BLaER1 (cell line): Measurements from ENCODE around the gene CHADL.
"Not testable (repeated sequence)": the region's sequence is repeated elsewhere in the genome, so short reads cannot be mapped to it uniquely, and the experiment has no call there.

Source experiments
- H3K27ac ChIP-seq: shearing (Covaris generic); formaldehyde crosslinking; 2 replicates; pipeline ENCODE4 v1.8.1; 2022
- H3K27me3 ChIP-seq: shearing (Covaris generic); formaldehyde crosslinking; 2 replicates; pipeline ENCODE4 v1.8.1; 2022
- H3K36me3 ChIP-seq: shearing (Covaris generic); formaldehyde crosslinking; 2 replicates; pipeline ENCODE4 v1.8.1; 2022
- H3K4me1 ChIP-seq: shearing (Covaris generic); formaldehyde crosslinking; 2 replicates; pipeline ENCODE4 v1.8.1; 2022
- H3K4me2 ChIP-seq: shearing (Covaris generic); formaldehyde crosslinking; 2 replicates; pipeline ENCODE4 v1.8.1; 2022
- H3K4me3 ChIP-seq: shearing (Covaris generic); formaldehyde crosslinking; 2 replicates; pipeline ENCODE4 v1.8.1; 2022
- H3K9ac ChIP-seq: shearing (Covaris generic); formaldehyde crosslinking; 2 replicates; pipeline ENCODE4 v1.8.1; 2022
- H3K9me3 ChIP-seq: shearing (Covaris generic); formaldehyde crosslinking; 2 replicates; pipeline ENCODE4 v1.8.1; 2022
- H4K20me1 ChIP-seq: shearing (Covaris generic); formaldehyde crosslinking; 2 replicates; pipeline ENCODE4 v1.8.1; 2022
- Cebpa-rat ChIP-seq: shearing (Covaris generic); IDR thresholded peaks from 2 replicates; pipeline ENCODE4 v1.8.1; 2022

The CHADL gene

GRCh38 chr22:41280065-41280464 lies 39.3 kb upstream of the CHADL start:
- Histone ChIP-seq H3K9ac (no peak overlapping the region), H3K27me3 (no peaks in the 10 kb centered on the region), H3K36me3 (peaks cover 97% of the 10 kb centered on the region), H3K9me3 (no peaks in the 10 kb centered on the region), H3K4me2 (no peak overlapping the region), H3K4me3 (no peak overlapping the region), H4K20me1 (peaks cover 71% of the 10 kb centered on the region), H3K27ac (no peak overlapping the region), H3K4me1 (peaks cover 23% of the 10 kb centered on the region)
- TF ChIP-seq Cebpa-rat, result no peak

GRCh38 chr22:41274856-41275255 lies 34.1 kb upstream of the CHADL start:
- Histone ChIP-seq H3K9me3 (no peaks in the 10 kb centered on the region), H3K4me2 (no peak overlapping the region), H3K27ac (no peak overlapping the region), H3K36me3 (peaks cover 99% of the 10 kb centered on the region), H3K9ac (no peak overlapping the region), H3K4me1 (no peaks in the 10 kb centered on the region), H4K20me1 (peaks cover 54% of the 10 kb centered on the region), H3K27me3 (no peaks in the 10 kb centered on the region), H3K4me3 (no peak overlapping the region)
- no peak for TF ChIP-seq Cebpa-rat

GRCh38 chr22:41273128-41273527 lies 32.4 kb upstream of the CHADL start:
- Histone ChIP-seq H3K9ac (no peak overlapping the region), H3K4me3 (no peak overlapping the region), H4K20me1 (peaks cover 45% of the 10 kb centered on the region; the same call in 1 of the 2 replicates), H3K27ac (no peak overlapping the region), H3K9me3 (no peaks in the 10 kb centered on the region), H3K4me2 (no peak overlapping the region), H3K36me3 (peaks cover 99% of the 10 kb centered on the region), H3K27me3 (no peaks in the 10 kb centered on the region), H3K4me1 (no peaks in the 10 kb centered on the region)
- no peak for TF ChIP-seq Cebpa-rat

- Histone ChIP-seq H3K9ac (no peak overlapping the region), H3K4me1 (no peaks in the 10 kb centered on the region), H4K20me1 (peaks cover 50% of the 10 kb centered on the region; the same call in 1 of the 2 replicates), H3K36me3 (peaks cover 100% of the 10 kb centered on the region), H3K27me3 (no peaks in the 10 kb centered on the region), H3K4me2 (no peak overlapping the region), H3K4me3 (no peak overlapping the region), H3K9me3 (no peaks in the 10 kb centered on the region), H3K27ac (no peak overlapping the region)
- TF ChIP-seq Cebpa-rat, result no peak
Observed at GRCh38 chr22:41271787-41272186, 31.1 kb upstream of the CHADL start.

DNA sequence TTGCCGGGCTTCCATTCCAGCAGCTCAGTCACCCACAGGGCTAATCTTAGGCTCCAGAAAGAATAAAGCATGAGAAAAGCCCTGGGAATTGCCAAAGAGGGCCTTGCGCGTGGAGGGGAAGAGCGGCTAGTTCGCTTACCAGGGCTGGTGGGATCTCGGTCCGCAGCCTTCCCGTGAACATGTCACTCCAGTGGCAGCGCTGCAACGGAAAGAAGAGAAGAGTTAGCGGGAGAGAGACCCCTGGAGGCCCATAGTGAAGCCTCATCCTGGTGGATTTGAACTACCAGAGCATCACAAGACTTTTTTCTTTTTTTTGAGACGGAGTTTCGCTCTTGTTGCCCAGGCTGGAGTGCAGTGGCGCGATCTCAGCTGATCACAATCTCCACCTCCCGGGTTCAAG lies 27.2 kb upstream of the CHADL start:
- H3K4me2 ChIP-seq, result no peak overlapping the region
- no peak overlapping the region for H3K9ac ChIP-seq
- H3K36me3 ChIP-seq, result peaks cover 99% of the 10 kb centered on the region
- H3K9me3 ChIP-seq, result no peaks in the 10 kb centered on the region
- no peak overlapping the region for H3K27ac ChIP-seq
- H3K27me3 ChIP-seq, result no peaks in the 10 kb centered on the region
- TF ChIP-seq Cebpa-rat, result no peak
- H3K4me1 ChIP-seq, result no peaks in the 10 kb centered on the region
- H4K20me1 ChIP-seq, result peaks cover 52% of the 10 kb centered on the region
- no peak overlapping the region for H3K4me3 ChIP-seq

DNA sequence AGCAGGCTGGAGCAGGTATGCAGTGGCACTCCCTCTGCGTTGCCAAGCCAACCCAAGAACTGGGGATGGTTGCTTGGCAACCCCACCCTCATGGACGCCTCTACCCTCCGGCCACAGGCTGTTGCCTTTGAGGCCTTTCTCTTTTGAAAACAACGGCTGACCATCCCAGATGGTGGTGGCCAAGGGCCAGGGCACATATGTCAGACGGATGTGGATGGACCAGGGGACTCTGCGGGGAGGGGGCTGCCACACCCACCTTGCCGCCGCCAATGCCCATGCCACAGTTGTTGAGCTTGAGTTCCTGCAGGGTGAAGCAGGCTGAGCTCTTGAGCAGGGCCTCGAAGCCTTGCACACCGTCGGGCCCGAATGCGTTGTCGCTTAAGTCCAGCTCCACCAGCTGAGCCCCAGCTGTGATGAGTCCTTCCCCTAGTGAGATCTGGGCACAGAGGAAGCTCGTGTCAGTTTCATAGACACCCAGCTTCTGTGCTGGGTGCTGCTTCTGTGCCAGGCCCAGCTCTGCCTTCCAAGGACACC lies 23.7 kb upstream of the CHADL start:
- H3K4me2 ChIP-seq, result no peak overlapping the region
- no peak overlapping the region for H3K9ac ChIP-seq
- no peak overlapping the region for H3K4me3 ChIP-seq
- no peaks in the 10 kb centered on the region for H3K9me3 ChIP-seq
- H3K27me3 ChIP-seq, result no peaks in the 10 kb centered on the region
- no peak overlapping the region for H3K27ac ChIP-seq
- no peak for TF ChIP-seq Cebpa-rat
- H4K20me1 ChIP-seq, result peaks cover 69% of the 10 kb centered on the region
- H3K4me1 ChIP-seq, result no peaks in the 10 kb centered on the region
- peaks cover 99% of the 10 kb centered on the region for H3K36me3 ChIP-seq

DNA sequence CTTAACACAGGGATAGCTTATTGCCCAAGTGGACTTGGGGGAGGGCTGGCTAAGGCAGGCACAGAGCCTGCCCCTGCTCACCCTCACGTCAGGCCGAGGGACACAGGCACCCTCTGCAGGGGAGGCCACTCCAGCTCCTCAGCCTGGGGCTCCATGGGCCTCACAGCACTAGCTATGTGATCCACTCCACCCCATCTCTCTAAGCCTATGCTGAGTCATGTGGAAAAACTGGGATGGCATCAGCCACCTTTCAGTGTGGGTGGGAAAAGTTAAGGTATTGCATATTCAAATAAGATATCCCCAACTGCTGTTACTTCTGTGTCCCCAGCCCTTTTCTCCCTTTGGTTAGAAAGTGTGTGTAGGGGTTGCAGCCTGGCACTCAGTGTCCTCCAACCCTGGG lies 23.0 kb upstream of the CHADL start:
- H3K4me3 ChIP-seq, result no peak overlapping the region
- H3K4me1 ChIP-seq, result no peaks in the 10 kb centered on the region
- no peak for TF ChIP-seq Cebpa-rat
- no peak overlapping the region for H3K9ac ChIP-seq
- peaks cover 99% of the 10 kb centered on the region for H3K36me3 ChIP-seq
- no peaks in the 10 kb centered on the region for H3K27me3 ChIP-seq
- H4K20me1 ChIP-seq, result peaks cover 69% of the 10 kb centered on the region
- no peak overlapping the region for H3K27ac ChIP-seq
- no peaks in the 10 kb centered on the region for H3K9me3 ChIP-seq
- no peak overlapping the region for H3K4me2 ChIP-seq

DNA sequence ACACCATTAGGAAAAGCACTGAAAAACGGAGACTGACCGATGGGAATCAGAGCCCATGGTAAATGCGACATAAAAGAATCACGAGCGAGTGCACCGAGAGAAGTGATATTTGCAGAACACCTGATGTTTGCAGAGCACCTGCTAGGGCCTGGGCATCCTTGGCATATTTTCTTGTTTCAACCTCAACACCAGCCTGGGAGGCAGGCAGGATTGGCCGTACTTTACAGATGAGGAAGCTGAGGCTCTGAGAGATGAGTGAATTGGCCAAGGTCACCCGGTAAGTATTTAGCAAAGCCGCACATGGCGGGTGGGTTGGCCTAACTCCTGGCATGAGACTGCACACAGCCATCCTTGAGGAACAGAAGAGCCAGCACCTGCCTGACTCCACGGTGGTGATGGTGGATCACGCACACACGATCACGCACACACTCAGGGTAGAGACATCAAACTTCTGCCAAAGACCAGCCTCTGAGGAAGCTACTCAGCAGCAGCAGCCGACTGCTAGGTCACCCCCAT lies 21.6 kb upstream of the CHADL start:
- H3K9me3 ChIP-seq, result no peaks in the 10 kb centered on the region
- H3K4me1 ChIP-seq, result peaks cover 4% of the 10 kb centered on the region; the same call in 1 of the 2 replicates
- H3K9ac ChIP-seq, result no peak overlapping the region
- no peaks in the 10 kb centered on the region for H3K27me3 ChIP-seq
- no peak overlapping the region for H3K4me3 ChIP-seq
- no peak for TF ChIP-seq Cebpa-rat
- H3K36me3 ChIP-seq, result peaks cover 99% of the 10 kb centered on the region
- H3K27ac ChIP-seq, result no peak overlapping the region
- H4K20me1 ChIP-seq, result peaks cover 69% of the 10 kb centered on the region
- H3K4me2 ChIP-seq, result no peak overlapping the region

DNA sequence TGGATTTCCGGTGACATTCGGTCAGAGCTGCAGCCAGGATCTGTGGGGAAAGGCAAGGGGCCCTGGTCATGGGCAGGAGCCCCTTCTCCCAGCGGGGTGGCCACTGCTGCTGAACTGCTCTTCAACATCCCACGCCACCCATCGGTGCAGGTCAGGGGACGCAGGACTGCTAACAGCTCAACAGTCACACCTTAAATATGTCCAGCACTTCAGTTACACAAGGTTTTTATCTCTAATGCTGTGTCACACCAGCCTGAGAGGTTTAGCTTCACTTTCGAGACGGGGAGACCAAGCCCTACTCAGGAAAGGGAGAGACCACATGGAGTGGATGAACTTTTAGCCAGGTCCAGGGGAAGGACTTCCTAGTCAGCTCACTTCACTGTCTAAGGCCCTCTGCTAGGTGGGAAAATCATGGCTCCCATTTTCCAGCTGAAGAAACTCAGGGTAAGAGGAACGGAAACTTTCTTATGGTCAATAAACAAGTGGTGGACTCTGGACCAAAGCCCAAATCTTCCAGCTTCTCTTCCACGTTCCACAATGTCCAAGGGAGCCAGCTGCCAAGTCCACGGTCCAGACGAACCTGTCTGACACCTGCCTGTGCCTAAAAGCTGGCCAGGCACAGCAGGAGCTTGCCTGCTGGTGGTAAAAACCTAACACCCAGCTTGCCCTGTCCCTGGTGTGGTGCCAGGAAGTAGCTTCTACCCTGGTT lies 21.0 kb upstream of the CHADL start:
- no peak overlapping the region for H3K9ac ChIP-seq
- H3K4me2 ChIP-seq, result no peak overlapping the region
- H3K27ac ChIP-seq, result no peak overlapping the region
- peaks cover 70% of the 10 kb centered on the region for H4K20me1 ChIP-seq
- H3K36me3 ChIP-seq, result peaks cover 99% of the 10 kb centered on the region
- no peak overlapping the region for H3K4me3 ChIP-seq
- no peak for TF ChIP-seq Cebpa-rat
- H3K9me3 ChIP-seq, result no peaks in the 10 kb centered on the region
- peaks cover 10% of the 10 kb centered on the region; the same call in 1 of the 2 replicates for H3K4me1 ChIP-seq
- no peaks in the 10 kb centered on the region for H3K27me3 ChIP-seq

- Histone ChIP-seq H3K27ac (no peak overlapping the region), H3K36me3 (peaks cover 100% of the 10 kb centered on the region)
Observed at GRCh38 chr22:41260871-41261270, 20.1 kb upstream of the CHADL start.

GRCh38 chr22:41259756-41260155 lies 19.0 kb upstream of the CHADL start:
- H3K4me3 ChIP-seq, H3K9ac ChIP-seq, H3K27me3 ChIP-seq, H3K9me3 ChIP-seq, H3K27ac ChIP-seq, H3K4me2 ChIP-seq, H3K4me1 ChIP-seq: not testable (repeated sequence)
- H4K20me1 ChIP-seq, result peaks cover 60% of the 10 kb centered on the region
- H3K36me3 ChIP-seq, result peaks cover 100% of the 10 kb centered on the region

More at GRCh38 chr22:41260871-41261270, 20.1 kb upstream of the CHADL start:
- peaks cover 70% of the 10 kb centered on the region for H4K20me1 ChIP-seq
- TF ChIP-seq Cebpa-rat, result no peak
- H3K4me1 ChIP-seq, result peaks cover 10% of the 10 kb centered on the region; the same call in 1 of the 2 replicates
- no peak overlapping the region for H3K9ac ChIP-seq
- H3K27me3 ChIP-seq, result no peaks in the 10 kb centered on the region
- H3K4me2 ChIP-seq, result no peak overlapping the region
- no peak overlapping the region for H3K4me3 ChIP-seq
- no peaks in the 10 kb centered on the region for H3K9me3 ChIP-seq
